HuH-7.5 (cell line): ENCODE measurements around the gene CARS1.

Source experiments
- DNase-seq: peaks from one replicate; pipeline ENCODE4 v3.0.0; 2011; ENCODE audit warnings: low spot score

CARS1 gene

DNA sequence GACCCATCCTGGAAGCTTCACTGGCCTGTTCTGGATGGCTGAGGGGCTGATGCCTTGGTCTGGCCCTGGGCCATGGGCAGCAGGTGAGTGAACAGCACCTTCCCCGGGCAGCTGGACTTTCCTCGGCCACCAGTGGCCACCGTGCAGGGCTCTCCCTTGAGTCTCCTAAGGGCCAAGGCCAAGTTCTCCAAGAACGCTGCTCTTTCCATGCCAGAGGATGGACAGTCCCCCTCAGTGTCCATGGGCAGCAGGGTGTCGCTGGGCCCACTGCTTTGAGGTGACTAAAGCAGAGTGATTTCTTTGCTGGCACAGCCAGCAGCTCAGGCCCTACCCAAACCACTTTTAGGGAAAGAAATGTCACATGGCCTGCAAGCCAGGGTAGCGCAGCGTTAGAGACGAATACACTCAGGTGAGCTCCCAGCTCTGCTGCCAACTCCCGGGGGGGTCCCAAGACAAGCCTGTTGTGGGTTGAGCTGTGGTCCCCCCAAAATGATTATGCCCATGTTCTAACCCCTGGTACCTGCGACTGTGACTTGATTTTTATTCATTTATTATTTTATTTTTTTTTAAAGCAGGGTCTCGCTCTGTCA is 3.3 kb upstream of the CARS1 start:
- no peak for DNase-seq

DNA sequence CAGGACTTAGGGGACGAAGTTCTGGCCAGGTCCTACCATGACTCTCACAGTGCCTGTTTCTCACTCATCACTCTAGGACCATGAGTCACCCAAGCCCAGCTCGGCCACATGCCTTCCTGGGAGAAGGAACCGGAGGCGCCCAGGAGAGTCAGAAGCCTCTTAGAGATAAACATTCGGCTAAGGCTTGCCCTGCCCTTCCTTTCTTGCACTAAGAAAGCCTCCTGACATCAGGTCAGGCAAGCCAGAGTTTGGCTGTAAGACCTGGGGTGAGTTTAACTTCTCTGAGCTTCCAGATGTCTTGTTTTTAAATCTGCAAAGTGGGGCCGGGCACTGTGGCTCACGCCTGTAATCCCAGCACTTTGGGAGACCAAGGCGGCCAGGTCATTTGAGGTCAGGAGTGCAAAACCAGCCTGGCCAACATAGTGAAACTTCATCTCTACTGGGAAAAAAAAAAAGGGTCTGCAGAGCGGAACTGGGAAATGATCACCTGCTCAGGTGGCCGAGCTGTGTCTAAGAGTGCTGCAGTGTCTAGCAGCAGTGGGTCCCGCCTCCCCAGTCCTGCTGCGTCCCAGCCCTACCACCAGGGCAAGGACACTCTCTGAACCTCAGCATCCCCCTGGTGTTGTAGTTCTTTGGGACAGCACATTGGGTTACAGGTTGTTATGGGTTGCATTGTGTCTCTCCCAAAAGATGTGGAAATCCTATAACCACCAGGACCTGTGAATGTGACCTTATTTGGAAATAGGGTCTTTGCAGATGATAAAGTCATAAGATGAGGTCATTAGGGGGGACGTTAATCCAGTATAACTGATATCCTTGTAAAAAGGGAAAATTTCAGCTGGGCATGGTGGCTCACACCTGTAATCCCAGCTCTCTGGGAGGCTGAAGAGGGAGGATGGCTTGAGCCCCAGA is 1.8 kb upstream of the CARS1 start:
- no peak for DNase-seq

DNA sequence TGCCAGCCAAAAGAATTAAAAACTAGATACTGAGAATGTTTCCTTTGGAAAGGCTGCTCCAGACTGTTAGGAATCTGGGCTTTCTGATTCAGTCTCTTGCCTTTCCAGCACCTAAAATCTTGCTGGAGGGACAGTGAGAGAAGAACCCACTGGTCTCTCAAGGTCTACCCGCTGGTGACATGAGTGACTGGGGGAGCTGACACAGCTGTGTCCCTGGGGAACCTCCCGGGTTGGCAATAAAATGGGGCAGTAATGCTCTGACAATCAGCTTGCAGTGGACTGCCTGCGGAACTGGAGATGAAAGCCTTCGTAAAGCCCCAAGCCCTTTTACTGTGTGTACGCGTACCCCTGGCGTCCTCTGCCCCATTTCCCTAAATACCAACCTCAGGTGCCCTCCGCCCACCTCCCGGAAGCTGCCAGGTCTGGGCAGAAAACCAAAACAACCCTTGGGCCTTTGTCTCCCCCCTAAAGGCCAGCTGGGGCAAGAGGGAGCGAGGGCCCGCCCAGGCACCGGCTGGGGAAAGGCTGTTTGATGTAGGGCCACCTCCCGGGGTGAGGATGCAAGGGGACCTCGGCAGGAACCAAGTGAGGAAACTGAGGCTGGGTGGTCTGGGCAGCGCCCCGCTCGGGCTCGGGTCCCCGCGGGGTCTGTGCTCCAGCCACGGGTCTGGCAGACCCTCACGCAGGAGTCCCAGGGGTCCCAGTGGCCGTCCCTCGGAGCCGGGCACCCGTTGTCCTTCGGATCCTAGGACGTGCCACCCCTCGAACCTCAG is 741 bp downstream of the CARS1 start:
- no peak for DNase-seq

DNA sequence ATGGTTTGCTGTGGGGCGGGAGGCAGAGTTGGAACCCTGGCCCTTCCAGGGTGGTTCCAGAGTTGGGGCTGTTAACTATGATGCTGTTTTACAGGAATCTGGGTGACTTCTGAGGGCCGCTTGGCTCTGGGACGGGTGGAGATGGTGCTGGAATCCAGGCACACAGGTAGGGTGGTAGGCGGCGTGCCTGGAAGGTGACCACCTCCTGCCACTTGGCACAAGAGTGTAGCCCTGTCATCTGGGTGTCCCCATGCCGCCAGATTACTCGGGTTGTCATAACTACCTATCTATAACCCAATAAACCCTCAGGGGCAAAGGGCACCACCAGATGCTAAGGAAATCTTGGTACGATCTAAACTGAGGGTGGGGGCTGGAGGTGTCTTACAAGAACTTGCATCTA is 1.3 kb downstream of the CARS1 start:
- no peak for DNase-seq

DNA sequence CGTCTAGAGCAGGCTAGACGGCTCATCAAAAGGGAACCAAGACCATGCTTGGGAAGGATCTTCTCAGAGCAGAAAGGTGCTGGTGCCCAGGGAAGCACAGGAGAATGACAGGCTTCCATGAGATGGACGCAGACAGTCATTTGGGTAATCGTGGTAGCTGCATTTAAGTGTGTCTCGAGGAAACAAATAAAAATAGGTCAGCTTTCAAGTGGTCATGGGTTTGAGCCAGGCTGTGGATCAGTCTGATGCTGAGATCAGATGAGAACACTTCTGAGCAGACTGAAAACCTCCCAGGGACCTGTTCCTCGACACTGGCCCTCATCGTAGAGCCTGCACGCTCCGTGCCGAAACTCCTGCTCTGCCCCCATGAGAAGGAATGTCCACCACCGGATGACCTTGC is 4.7 kb downstream of the CARS1 start:
- no peak for DNase-seq

DNA sequence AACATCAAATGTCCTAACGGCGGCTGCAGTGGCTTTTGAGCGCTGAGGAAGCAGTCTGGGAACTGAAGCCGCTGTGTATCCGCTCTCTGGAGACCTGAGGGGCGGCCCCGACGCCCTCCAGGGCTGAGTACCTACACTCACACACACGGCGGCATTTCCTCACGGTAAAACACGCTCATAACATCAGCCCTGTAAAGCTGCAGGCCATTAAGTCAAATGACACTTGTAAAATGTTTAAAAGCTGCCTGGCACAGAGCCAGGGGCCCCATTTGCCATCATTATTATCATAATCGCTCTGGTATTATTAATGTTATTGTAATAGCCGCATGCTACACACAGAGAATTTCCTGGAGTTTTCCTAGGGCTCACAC is 5.1 kb downstream of the CARS1 start:
- no peak for DNase-seq

DNA sequence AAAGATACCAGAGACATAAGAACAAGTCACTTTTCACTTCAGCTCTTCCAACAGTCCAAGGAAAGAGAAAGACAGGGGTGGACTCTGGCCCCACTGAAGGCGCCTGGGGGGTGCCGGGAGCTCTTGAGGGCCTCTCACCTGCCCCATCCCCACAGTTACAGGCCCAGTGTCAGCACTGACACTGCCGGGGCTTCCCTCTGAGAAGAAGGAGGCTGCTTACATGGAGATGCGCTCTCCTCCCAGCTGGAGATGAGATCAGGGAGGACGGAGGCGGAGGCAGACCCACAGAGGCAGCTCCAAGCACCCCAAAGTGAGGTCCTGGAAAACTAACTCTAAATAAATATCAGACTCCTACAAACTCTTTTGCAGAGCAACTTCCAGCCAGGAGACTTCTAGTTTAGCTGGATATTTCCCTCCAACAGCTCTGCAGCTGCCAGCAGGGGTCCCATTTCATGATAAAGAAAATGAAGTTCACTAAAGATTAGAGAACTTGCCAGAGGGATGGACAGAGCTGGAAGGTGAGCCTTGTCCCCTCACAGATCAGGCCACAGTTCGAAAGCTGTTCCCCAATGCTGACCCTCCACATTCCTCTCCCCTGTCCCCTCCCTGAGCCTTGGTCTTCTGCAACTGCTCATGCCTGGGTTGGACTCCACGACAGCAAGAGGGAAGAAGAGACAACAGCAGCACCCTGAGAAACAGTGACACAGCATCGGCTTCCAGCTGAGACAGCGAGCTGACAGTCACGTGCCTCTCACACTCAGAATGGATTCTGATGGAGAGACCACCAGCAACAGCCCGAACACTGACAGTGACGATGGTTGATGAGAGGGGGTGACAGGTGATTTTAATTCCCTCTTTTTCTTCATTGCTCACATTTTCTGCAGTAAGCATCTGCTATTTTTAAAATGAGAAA is 5.8 kb downstream of the CARS1 start:
- DNase-seq: no peak

DNA sequence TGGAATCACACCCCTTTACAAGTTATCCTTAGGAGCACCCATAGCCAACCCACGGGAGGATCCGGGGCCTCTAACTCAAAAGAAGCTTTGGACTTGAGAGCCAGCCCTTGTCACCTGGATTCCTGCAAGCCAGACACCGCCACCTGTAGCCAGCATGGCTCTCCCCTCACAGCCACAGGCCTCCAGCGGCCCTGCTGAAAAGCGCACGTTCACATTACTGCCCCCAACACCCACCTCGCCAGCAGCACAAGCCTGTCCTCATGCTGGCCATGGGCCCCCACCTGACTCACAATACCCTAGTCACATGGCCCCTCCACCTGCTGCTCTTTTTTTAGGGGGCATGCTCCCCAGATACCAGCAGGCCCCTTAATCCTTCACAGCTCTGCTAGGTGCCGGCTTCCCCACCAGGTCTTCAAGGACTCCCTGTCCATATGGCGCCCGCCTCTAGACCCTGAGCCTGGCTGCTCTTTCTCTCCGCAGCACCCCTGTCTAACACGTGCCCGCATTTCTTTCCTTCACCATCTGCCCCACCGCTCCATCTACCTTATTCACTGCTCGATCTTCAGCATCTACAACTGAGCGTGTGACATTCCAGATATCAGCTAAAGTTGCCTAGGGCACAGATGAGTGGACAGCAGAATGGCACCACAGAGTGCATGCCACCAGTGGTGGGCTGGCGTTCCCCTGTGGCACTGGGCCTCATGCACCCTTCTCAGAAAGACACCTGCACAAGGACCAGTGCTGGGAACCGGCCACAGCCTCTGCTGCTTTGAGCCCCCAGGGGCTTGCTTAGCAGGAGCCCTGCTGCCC is 6.6 kb downstream of the CARS1 start:
- no peak for DNase-seq

DNA sequence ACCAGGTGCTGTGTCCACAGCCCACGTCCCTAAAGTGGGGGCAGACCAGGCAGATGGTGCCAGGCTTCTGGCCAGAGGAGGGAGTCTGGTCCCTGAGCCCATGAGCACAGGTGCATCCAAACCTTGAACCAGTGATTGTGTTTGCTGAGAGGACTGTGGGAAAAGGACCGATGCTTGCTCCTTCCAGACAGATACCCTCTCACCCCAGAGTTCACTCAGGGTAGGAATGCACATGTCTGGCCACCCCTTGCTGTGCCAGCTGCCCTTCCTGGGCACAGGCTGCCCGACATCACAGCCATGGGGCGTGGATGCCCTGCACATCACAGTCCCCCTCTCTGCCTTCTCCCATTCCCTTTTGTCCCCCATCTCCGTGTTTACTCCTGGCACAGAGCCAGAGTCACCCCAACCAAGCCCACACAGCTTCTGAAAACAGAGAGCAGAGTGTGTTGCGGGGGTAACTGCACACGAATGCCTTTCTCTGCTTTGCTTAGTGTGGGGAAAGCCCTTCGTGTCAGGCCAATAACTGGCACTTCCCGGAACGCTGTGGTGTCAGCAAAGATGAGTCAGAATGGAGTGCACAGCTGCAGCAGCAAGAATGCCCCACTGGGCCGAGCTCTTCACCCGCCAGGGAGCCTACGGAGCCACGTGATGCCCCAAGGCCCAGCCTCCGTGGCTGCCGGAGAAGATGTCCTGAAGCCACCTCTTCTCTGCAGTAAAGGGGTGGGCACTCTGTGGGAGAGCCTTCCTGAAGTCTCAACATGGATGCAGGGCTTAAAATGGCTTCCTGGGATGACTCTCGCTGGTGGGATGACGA is 7.6 kb downstream of the CARS1 start:
- DNase-seq: no peak

DNA sequence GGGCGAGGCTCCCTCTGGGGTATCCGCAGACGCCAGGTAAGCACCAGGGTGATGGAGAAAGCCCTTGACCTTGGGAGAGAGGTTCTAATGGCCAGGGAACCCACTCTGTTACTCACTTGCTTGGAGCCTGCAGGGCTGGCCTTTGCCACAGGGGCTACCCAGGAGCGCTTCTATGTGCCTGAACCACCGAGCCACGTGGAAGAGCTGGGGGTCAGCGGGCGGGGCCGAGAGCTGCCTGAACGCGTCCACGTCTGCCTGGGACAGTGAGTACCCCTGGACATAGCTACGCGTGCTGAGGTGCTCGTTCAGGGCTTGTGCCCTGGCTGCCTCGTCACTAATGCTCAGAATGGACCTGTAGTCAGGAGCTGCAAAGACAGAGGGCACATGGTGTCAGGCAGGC is 9.6 kb downstream of the CARS1 start:
- no peak for DNase-seq

DNA sequence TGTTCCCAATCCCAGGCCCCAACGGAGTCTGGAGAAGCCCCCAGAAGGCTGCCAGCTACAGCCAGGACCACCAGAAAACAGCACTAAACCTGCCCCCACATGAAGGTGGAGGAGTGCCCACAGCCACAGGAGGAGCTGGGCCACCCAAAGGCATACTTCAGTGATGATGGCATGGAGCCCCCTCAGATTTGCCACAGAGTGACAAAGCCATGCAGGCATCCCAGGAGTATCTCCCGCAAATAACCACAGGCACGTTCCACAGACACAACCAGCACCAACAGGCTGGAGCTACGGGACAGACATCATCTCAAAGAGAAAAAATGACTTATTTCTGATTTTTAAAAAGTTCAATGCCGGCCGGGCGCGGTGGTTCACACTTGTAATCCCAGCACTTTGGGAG is 10.6 kb downstream of the CARS1 start:
- no peak for DNase-seq

DNA sequence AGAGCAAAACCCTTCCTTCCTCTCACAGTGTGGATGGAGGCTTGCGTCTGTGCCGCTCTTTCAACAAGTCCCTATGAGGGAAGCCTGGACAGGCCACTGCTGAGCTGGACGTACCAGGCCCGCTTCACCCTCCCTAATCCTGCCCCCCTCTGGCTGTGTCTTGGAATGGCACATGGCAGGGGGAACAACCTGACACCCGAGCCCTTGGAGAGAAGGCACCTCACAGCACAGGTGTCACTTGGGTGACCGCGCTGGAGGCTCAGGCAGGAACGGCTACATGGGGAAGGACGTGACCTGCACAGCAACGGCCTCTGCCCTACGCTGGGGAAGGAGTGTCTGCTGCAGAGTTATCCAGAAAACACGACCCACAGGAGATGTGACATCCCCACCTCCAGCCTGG is 11.0 kb downstream of the CARS1 start:
- DNase-seq: no peak

DNA sequence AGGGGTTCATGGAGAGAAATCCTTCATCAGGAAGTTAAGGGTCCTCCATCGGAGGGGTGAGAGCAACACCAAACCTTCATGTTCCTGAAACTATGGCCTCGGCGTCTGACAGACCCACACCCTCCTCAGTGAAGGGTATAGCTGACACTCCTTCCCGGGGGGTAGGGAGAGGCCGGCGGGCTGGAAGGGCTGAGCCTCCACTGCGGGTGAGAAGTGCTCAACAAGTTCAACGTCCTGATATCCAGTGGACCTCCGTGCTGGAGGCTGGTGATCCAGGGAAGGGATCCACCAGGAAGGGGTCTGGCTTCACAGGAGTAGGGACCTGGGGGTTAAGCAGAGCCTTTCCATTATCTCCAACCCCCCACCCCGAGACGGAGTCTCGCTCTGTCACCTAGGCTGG is 12.3 kb downstream of the CARS1 start:
- DNase-seq: no peak

DNA sequence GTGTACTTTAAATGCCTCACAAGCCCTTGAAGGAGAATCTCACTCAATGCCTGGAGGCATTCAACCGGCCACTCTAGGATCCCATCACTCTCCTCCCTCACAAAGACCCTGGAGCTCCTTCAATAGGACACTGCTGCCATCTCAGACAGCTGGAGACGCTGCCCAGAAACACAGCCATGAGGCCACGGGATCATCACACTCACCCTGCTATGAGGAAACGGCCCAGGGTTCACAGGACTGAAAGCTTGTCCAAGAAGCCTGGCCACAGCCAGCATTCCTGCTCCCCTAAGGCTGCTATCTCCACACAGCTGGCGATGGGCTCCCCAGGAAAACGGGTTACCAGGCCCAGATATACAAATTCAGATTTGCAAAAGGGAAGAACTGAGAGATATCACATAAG is 13.2 kb downstream of the CARS1 start:
- DNase-seq: no peak

DNA sequence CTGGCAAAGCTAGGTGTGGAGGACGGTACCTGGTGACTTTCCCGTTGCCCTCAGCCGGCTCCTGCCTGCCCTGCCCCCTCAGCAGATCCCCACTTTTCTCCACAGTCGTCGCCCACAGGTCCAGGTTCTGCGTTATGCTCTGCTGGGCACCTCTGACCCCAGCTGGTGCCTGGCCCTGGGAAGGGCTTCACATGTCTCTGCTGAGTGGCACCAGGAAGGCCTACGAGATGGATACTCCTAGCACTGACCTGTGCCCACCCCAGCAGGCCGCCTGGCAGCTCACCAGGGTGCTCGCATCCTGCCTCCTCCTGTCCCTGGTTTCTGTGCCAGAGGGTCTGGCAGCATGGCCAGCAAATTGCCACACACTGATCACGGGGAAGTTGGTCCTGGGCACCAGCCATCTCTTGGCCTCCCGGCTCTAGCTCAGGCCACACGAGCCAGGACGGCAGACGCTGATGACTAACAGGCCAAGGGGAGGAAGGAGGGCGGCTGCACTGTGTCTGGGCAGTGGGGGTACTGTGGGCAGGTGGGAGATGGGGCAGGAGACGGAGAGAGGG is 13.8 kb downstream of the CARS1 start:
- no peak for DNase-seq

DNA sequence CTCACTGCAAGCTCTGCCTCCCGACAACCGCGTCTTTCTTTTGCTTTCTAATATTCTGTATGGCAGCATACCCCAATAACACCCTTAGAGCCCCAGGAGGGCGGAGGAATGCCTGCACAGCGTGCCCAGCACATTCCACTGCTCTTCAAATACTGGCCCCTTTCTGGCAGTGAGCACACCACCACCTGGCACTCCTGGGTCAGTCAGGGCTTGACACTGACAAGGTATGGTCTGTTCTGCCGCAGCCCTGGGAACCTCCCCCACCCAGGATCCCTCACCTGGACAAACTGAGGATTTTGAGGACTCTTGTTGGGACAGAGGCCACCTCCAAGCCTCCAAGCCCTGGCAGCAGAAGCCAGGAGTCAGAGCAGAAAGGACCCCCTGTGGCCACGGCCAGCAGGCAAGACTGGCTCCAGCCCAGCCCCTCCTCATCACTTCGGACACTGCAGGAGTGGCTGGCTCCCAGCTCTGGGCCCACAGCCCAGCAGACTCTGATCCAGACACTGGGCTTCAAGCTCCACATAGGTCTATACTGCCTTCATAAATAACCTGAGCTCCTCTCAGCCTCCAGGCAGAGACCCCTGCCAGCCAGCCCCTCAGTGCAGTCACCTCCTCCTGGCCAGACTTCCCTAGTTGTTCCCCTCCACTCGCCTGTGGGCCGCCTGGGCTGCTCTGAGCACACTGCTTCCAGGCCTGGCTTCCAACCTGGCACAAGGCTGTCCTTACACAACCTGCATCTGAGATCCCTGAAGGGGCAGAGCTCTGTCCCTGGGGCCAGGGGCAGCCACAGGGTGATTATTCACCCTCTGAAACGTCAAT is 14.5 kb downstream of the CARS1 start:
- DNase-seq: no peak

DNA sequence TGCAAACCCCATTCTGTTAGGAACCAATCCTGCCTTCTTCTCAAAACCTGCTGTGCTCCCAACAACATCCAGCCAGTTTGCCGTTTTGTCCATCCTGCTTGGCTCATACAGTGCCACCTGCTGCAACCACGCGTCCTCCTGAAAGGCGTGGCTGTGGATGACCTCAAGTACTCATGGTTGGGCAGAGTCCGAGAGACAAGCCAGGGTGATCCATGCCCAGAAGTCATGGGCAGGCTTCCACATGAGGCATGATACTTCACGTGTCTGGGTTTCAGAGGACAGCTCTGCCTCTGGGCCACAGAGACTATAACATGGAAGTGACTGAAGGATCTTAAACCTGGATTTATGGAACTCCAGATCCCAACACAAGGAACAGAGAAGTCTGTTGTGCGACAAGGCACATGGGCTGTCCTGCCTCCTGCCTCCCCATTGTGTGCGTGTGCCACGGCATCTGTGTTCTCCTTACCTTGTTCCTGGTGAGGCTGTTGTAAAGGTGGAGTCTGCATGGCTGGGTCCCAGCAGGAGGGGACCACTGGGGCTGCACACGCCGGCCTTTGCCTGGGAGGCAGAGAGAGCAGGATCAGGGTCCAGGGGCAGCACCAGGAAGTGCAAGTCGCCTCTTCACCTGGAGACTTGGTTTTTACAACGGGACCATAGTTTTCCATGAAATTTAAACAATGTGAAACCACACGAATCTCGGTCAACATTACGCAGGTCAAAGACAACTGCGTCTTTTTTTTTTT is 15.4 kb downstream of the CARS1 start:
- no peak for DNase-seq

DNA sequence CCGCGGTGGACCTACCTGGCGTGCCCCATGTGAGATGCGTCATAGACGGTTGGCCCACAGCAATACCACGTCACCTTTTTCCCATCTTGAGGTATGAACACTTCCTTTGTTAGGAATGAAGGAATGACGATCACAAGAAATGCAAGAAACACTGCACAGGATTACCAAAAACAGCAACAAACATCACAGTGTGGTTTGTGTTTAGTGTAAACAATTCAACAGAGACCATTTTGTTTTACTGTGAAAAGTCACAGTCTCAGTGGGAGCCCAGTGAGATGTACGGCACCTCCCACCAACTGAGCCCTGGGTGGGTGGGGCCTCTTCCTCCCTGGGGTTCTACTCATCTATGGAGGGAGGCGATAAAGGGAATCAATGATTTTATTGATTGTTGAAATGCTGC is 16.3 kb downstream of the CARS1 start:
- no peak for DNase-seq

DNA sequence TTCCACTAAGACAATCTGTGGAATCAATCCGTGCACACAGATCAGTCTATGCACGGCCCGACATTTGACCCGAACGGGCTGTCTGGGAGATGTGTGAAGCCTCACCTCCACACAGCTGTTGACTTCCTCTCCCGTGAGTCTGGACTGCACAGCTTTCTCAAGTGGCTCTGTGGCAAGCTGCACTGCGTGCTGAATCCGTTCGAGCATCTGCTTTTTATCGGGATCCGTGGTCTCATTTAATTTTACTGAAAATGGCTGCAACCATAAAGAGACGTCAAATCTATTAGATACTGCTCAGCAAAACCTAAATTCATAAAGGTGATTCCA is 19.3 kb downstream of the CARS1 start:
- DNase-seq: no peak
